B cell (primary cell): Measurements from ENCODE around the gene SCNN1B.

Experiments
- CTCF ChIP-seq: fragments of 200-600 bp; IDR thresholded peaks from one replicate; pipeline ENCODE4 v1.8.0; 2022; ENCODE audit warnings: antibody characterized with exemption, mild to moderate bottlenecking
- EZH2 ChIP-seq: IDR thresholded peaks from 2 replicates; pipeline ENCODE4 v1.6.1; 2012; ENCODE audit warnings: borderline replicate concordance, low read depth, mild to moderate bottlenecking, moderate library complexity, low read length; ENCODE audit not compliant: insufficient read depth, poor library complexity, severe bottlenecking

- no peak for TF ChIP-seq CTCF
- TF ChIP-seq EZH2, result no peak
Measured at GRCh38 chr16:23359092-23359760, 57.1 kb downstream of the SCNN1B start.
